ENCODE data around the gene SOX30. TPM values are rescaled to one million over a fixed set of nuclear protein-coding genes. Genes with fewer than 3 reads are reported as not detected.

The SOX30 gene
- total RNA-seq, 2 donors from 2014 or later, result 0.48 TPM; not detected in 1

GRCh38 chr5:157578079-157578780 is 74.0 kb downstream of the SOX30 start:
- Histone ChIP-seq H3K27me3 (ENCODE audit: control insufficient read depth, insufficient read depth, low read length, poor library complexity, severe bottlenecking) (no peaks in the 10 kb centered on the region), H3K4me1 (ENCODE audit: control insufficient read depth, insufficient read depth, low read length) (peaks cover 12% of the 10 kb centered on the region), H3K9ac (ENCODE audit: extremely low read depth, low read length, poor library complexity, severe bottlenecking) (peak overlapping the region; percentile 94), H3K9me3 (ENCODE audit: control insufficient read depth, low read length) (no peaks in the 10 kb centered on the region), H3K36me3 (ENCODE audit: control insufficient read depth, insufficient read depth, low read length) (no peaks in the 10 kb centered on the region), H3K27ac (ENCODE audit: low read depth, low read length) (no peak overlapping the region), H3K4me3 (ENCODE audit: low read length) (peak overlapping the region; percentile 23)
- no peak overlapping the region for H3K4me3 Mint-ChIP-seq
- H3K27me3 Mint-ChIP-seq (ENCODE audit: insufficient read depth), result no peaks in the 10 kb centered on the region
- no peaks in the 10 kb centered on the region for H3K36me3 Mint-ChIP-seq (ENCODE audit: low read depth)
- TF ChIP-seq, protein P1, sequence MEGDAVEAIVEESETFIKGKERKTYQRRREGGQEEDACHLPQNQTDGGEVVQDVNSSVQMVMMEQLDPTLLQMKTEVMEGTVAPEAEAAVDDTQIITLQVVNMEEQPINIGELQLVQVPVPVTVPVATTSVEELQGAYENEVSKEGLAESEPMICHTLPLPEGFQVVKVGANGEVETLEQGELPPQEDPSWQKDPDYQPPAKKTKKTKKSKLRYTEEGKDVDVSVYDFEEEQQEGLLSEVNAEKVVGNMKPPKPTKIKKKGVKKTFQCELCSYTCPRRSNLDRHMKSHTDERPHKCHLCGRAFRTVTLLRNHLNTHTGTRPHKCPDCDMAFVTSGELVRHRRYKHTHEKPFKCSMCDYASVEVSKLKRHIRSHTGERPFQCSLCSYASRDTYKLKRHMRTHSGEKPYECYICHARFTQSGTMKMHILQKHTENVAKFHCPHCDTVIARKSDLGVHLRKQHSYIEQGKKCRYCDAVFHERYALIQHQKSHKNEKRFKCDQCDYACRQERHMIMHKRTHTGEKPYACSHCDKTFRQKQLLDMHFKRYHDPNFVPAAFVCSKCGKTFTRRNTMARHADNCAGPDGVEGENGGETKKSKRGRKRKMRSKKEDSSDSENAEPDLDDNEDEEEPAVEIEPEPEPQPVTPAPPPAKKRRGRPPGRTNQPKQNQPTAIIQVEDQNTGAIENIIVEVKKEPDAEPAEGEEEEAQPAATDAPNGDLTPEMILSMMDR (conservative IDR thresholded peaks at IDR 0.05), result no peak
- 68 to 82% methylated on average over 2 to 6 of the region's 6 CpGs for WGBS, 2 experiments (ENCODE audit: insufficient coverage in 1 of 2, insufficient read length in 1 of 2)
- H3K9me3 Mint-ChIP-seq, result no peaks in the 10 kb centered on the region
- H3K4me1 Mint-ChIP-seq, result peaks cover 38% of the 10 kb centered on the region
- DNase-seq, result peak; percentile 78
- peak overlapping the region; percentile 89 for H3K27ac Mint-ChIP-seq

DNA sequence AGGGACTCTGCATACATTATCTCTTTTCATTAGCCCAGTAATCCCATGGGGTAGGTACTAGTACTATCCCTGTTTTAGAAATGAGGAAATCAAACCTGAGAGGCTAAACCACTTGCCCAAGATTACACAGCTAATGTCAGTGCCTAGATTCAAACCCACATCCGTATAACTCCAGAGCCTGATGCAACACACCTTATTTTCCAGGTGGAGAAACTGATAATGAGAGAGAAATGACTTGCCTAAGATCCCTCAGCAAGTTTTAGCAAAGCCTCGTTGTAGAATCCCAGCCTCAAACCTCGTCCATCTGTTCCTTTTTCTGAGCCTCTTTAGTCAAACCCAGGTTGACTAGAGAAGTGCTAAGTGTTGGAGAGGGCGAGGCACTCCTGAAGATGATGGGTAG is 75.6 kb downstream of the SOX30 start:
- WGBS, 2 experiments (ENCODE audit: insufficient coverage in 1 of 2, insufficient read length in 1 of 2), result 68 to 86% methylated on average over 3 to 4 of the region's 4 CpGs

More for the DNA sequence above, 75.6 kb downstream of the SOX30 start:
- Histone ChIP-seq H3K9ac (ENCODE audit: extremely low read depth, low read length, poor library complexity, severe bottlenecking) (peak overlapping the region; percentile 94), H3K27me3 (ENCODE audit: control insufficient read depth, insufficient read depth, low read length, poor library complexity, severe bottlenecking) (no peaks in the 10 kb centered on the region), H3K36me3 (ENCODE audit: control insufficient read depth, insufficient read depth, low read length) (peaks cover 13% of the 10 kb centered on the region), H3K9me3 (ENCODE audit: control insufficient read depth, low read length) (no peaks in the 10 kb centered on the region), H3K4me1 (ENCODE audit: control insufficient read depth, insufficient read depth, low read length) (peaks cover 12% of the 10 kb centered on the region), H3K4me3 (ENCODE audit: low read length) (peak overlapping the region; percentile 90), H3K27ac (ENCODE audit: low read depth, low read length) (no peak overlapping the region)
- Mint-ChIP-seq H3K27ac (peak overlapping the region; percentile 89), H3K27me3 (ENCODE audit: insufficient read depth) (no peaks in the 10 kb centered on the region), H3K4me3 (peak overlapping the region; percentile 97), H3K4me1 (peaks cover 42% of the 10 kb centered on the region), H3K36me3 (ENCODE audit: low read depth) (peaks cover 3% of the 10 kb centered on the region), H3K9me3 (no peaks in the 10 kb centered on the region)
- no peak for DNase-seq
- TF ChIP-seq, protein P1 (conservative IDR thresholded peaks at IDR 0.05), result no peak

Other genes with a start within 250 kb of the SOX30 start
- not detected for gene NIPAL4, start 192.2 kb downstream of the SOX30 start, total RNA-seq
- gene ADAM19, start 76.7 kb downstream of the SOX30 start, total RNA-seq, result 100 to 1,000 TPM in 1 of 2 donors, 10 to 100 TPM in 1; 96.1 to 119 TPM
- not detected for gene C5orf52, start 19.1 kb upstream of the SOX30 start, total RNA-seq
- gene THG1L, start 79.0 kb upstream of the SOX30 start, total RNA-seq, result 10 to 100 TPM; 11.6 to 13.8 TPM
- gene LSM11, start 91.3 kb upstream of the SOX30 start, total RNA-seq, result 1 to 10 TPM; 3.7 to 4.5 TPM
- gene CLINT1, start 206.7 kb upstream of the SOX30 start, total RNA-seq, result 10 to 100 TPM; 91.6 to 92.7 TPM